Middle frontal gyrus (tissue), 1 donor: ENCODE results near the gene GFER.

Source experiments
- DNase-seq: peaks from one replicate; pipeline ENCODE4 v3.0.0-alpha.2; 2015; ENCODE audit warnings: low spot score; ENCODE audit errors: extremely low spot score

GFER gene

GRCh38 chr16:1974157-1975070, 9.6 kb upstream of the GFER start:
- DNase-seq, result no peak

- DNase-seq, result no peak
These were observed 8.4 kb upstream of the GFER start for GRCh38 chr16:1975432-1976215.

- DNase-seq, result no peak
These were observed 7.8 kb upstream of the GFER start for GRCh38 chr16:1976216-1976520.

GRCh38 chr16:1976951-1977874, 6.8 kb upstream of the GFER start:
- no peak for DNase-seq

GRCh38 chr16:1977875-1978268, 6.1 kb upstream of the GFER start:
- no peak for DNase-seq

- DNase-seq, result no peak
These were observed 5.4 kb upstream of the GFER start for GRCh38 chr16:1978476-1979120.

- DNase-seq, result no peak
These were observed 4.5 kb upstream of the GFER start for GRCh38 chr16:1979271-1980029.

GRCh38 chr16:1980030-1980769, 3.8 kb upstream of the GFER start:
- no peak for DNase-seq

GRCh38 chr16:1980770-1981087, 3.3 kb upstream of the GFER start:
- DNase-seq, result no peak

GRCh38 chr16:1981398-1981836, 2.6 kb upstream of the GFER start, which contains the start of gene NOXO1:
Gene NOXO1 (minus strand): TSS chr16:1981469. CDS start chr16:1981179, 290 bp downstream.
- DNase-seq, result no peak

- no peak for DNase-seq
These were observed 2.0 kb upstream of the GFER start for GRCh38 chr16:1982013-1982433.

- no peak for DNase-seq
These were observed 926 bp upstream of the GFER start for GRCh38 chr16:1982991-1983543.

- no peak for DNase-seq
These were observed 593 bp downstream of the GFER start for GRCh38 chr16:1984347-1985225.

GRCh38 chr16:1985466-1986150, 1.6 kb downstream of the GFER start:
- no peak for DNase-seq

- DNase-seq, result no peak
These were observed 3.2 kb downstream of the GFER start for GRCh38 chr16:1987198-1987597.

GRCh38 chr16:1989209-1990100, 5.5 kb downstream of the GFER start, which contains the start of gene SYNGR3:
Gene SYNGR3 (plus strand): TSS chr16:1989970. CDS start chr16:1990103, 133 bp downstream.
- no peak for DNase-seq

GRCh38 chr16:1990101-1990350, 6.0 kb downstream of the GFER start:
- DNase-seq, result no peak
